Tibial nerve (tissue), 4 donors: ENCODE measurements around the gene RSBN1L. TPM values are rescaled to one million over a fixed set of nuclear protein-coding genes. Genes with fewer than 3 reads are reported as not detected.

ENCODE experiments used
- DNase-seq, 2 donors: peaks; one replicate each; pipeline ENCODE4 v3.0.0-alpha.2; 2019; ENCODE audit warnings: low spot score in 2 of 2
- H3K27ac ChIP-seq, 4 donors: fragments of 200-600 bp; sonication (generic) in 3 of 4; one replicate each; pipeline ENCODE4 v1.5.1; 2017 to 2019; ENCODE audit warnings: mild to moderate bottlenecking in 1 of 4
- H3K27me3 ChIP-seq, 2 donors: fragments of 200-600 bp; sonication (generic) in 1 of 2; one replicate each; pipeline versions ENCODE4 v1.5.1 to v1.6.0; 2017 to 2019
- H3K36me3 ChIP-seq, 3 donors: fragments of 200-600 bp; sonication (generic); one replicate each; pipeline ENCODE4 v1.5.1; 2018 to 2019
- H3K4me1 ChIP-seq, 4 donors: fragments of 200-600 bp; sonication (generic) in 3 of 4; one replicate each; pipeline ENCODE4 v1.5.1; 2017 to 2019
- H3K4me3 ChIP-seq, 4 donors: fragments of 200-600 bp; sonication (generic) in 3 of 4; one replicate each; pipeline ENCODE4 v1.5.1; 2017 to 2019; ENCODE audit warnings: mild to moderate bottlenecking in 1 of 4, moderate library complexity in 1 of 4
- H3K9me3 ChIP-seq, 4 donors: fragments of 200-600 bp; sonication (generic) in 3 of 4; one replicate each; pipeline ENCODE4 v1.5.1; 2017 to 2019
- CTCF ChIP-seq, 5 experiments: fragments of 200-600 bp in 3 of 5; fragments of 450-650 bp in 2 of 5; sonication (generic) in 3 of 5; IDR thresholded peaks; one replicate each; pipeline ENCODE4 v1.5.1; 2016 to 2019; ENCODE audit warnings: antibody characterized with exemption in 5 of 5, mild to moderate bottlenecking in 3 of 5, moderate library complexity in 2 of 5
- EP300 ChIP-seq, 2 donors: sonication (generic); formaldehyde crosslinking; IDR thresholded peaks; one replicate each; pipeline ENCODE4 v1.6.1; 2017; ENCODE audit warnings: antibody characterized with exemption in 2 of 2, mild to moderate bottlenecking in 1 of 2
- POLR2A ChIP-seq, 2 donors: fragments of 450-650 bp; IDR thresholded peaks; one replicate each; pipeline ENCODE4 v1.6.1; 2017; ENCODE audit warnings: antibody characterized with exemption in 2 of 2, mild to moderate bottlenecking in 2 of 2, moderate library complexity in 2 of 2
- WGBS, 2 donors: methylation state at CpG; one replicate each; pipeline ENCODE4 v1.1.5; 2018; 5-methylcytosine and 5-hydroxymethylcytosine counted together
- total RNA-seq, 4 donors: library from RNA; depleted of rRNA; stranded (reverse); fragments of >200 nt; gene quantifications; one replicate each; pipeline ENCODE4 v1.1.0, GENCODE V29; 2016

RSBN1L gene
- total RNA-seq, 4 donors from 2014 or later, result 15.6 to 33.9 (median 29.1) TPM

DNA sequence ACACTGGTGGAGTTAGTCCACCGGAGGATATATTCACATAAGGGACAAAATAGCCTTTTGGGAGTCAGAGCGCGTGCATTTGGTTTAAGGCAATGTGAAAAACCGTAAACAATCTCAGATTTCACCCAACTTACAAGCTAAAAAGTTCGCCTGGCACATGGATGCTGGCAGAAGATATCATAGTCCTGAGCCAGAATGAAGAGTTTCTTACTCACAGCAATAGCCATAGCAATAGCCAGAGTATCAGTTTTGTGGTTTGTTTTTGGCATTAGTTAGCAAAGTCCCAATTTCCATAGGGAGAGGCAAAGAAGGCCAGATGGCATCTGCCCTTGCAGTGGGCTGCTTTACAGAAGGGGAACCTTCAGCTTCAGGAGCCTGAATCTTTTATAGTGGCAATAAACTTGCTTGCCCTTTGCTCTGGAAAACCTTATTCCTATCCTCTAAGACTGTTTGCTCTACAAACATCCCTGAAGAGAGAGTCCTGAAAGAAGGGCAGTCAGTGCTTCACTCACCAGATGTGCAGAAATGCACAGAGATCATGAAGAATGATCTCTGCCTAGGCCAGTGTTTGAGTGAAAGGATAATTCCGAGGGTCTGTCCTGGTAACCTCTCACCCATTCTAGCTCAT, 28.7 kb upstream of the RSBN1L start:
- H3K27me3 ChIP-seq, result no peaks in the 10 kb centered on the region
- 75 to 76% methylated on average over 6 of the region's 6 CpGs for WGBS, 2 donors
- no peak overlapping the region for H3K27ac ChIP-seq
- TF ChIP-seq EP300 (IDR thresholded peaks at IDR 0.05), result no peak
- no peak for TF ChIP-seq POLR2A (IDR thresholded peaks at IDR 0.05)
- TF ChIP-seq CTCF (IDR thresholded peaks at IDR 0.05), result no peak
- H3K36me3 ChIP-seq, result peaks cover 0 to 40% (median 0%) of the 10 kb centered on the region in 3 donors
- H3K4me1 ChIP-seq, result peaks cover 0 to 7% (median 0%) of the 10 kb centered on the region in 4 donors
- H3K4me3 ChIP-seq, result no peak overlapping the region
- no peaks in the 10 kb centered on the region for H3K9me3 ChIP-seq
- no peak for DNase-seq

- DNase-seq, result no peak
- Histone ChIP-seq H3K36me3 (peaks cover 0 to 6% (median 0%) of the 10 kb centered on the region in 3 donors), H3K9me3 (no peaks in the 10 kb centered on the region), H3K4me3 (no peak overlapping the region), H3K27ac (no peak overlapping the region), H3K4me1 (no peaks in the 10 kb centered on the region), H3K27me3 (no peaks in the 10 kb centered on the region)
- no peak for TF ChIP-seq EP300 (IDR thresholded peaks at IDR 0.05)
- TF ChIP-seq POLR2A (IDR thresholded peaks at IDR 0.05), result no peak
- no peak for TF ChIP-seq CTCF (IDR thresholded peaks at IDR 0.05)
- 84 to 85% methylated on average over 5 of the region's 5 CpGs for WGBS, 2 donors
Observed at GRCh38 chr7:77674878-77675277, 21.4 kb upstream of the RSBN1L start.

GRCh38 chr7:77679608-77680007, 16.7 kb upstream of the RSBN1L start:
- Histone ChIP-seq H3K4me3 (no peak overlapping the region), H3K36me3 (peaks cover 0 to 20% (median 0%) of the 10 kb centered on the region in 3 donors), H3K27me3 (no peaks in the 10 kb centered on the region), H3K27ac (no peak overlapping the region), H3K4me1 (peaks cover 0 to 9% (median 7%) of the 10 kb centered on the region in 4 donors), H3K9me3 (no peaks in the 10 kb centered on the region)
- DNase-seq, result no peak
- TF ChIP-seq POLR2A (IDR thresholded peaks at IDR 0.05), result no peak
- TF ChIP-seq EP300 (IDR thresholded peaks at IDR 0.05), result no peak
- no peak for TF ChIP-seq CTCF (IDR thresholded peaks at IDR 0.05)

DNA sequence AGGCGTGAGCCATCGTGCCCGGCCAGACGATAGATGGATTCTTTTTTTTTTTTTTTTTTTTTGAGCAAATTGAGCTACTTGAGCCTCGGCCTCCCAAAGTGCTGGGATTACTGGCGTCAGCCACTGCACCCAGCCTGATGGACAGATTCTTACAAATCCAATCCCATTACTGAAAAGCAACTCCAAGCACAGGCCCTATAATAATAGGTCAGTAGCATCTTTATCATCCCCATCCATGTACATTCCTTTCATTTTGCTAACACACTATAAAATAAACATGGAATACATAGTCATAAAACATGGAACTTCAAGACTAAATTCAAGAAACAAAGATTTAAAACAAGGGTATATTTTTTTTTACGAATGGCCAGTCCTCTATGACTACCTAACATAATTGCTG, 16.0 kb upstream of the RSBN1L start:
- 93 to 97% methylated on average over 7 of the region's 7 CpGs for WGBS, 2 donors
- Histone ChIP-seq H3K9me3 (no peaks in the 10 kb centered on the region), H3K4me3 (no peak overlapping the region), H3K27ac (no peak overlapping the region), H3K27me3 (no peaks in the 10 kb centered on the region), H3K36me3 (peaks cover 0 to 20% (median 0%) of the 10 kb centered on the region in 3 donors), H3K4me1 (peaks cover 0 to 15% (median 12%) of the 10 kb centered on the region in 4 donors)
- TF ChIP-seq EP300 (IDR thresholded peaks at IDR 0.05) (no peak), POLR2A (IDR thresholded peaks at IDR 0.05) (no peak), CTCF (IDR thresholded peaks at IDR 0.05) (no peak)
- no peak for DNase-seq

DNA sequence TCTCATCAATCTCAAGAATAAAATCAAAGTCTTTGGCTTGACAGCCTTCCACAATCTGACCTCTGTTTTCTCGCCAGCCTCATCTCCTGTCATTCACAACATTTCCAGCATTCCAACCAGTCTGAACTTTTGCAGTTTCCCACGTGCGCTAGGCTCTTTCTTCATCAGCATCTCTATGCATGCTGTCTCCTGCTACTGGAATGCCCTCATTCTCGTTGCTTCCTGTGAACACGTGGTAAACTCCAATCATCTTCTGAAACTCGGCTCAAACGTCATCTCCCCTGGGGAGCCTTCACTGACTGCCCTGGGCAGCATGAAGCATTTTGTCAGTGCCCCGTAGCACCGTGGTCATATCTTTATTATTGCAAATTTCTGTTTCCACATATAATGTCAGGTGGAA, 12.2 kb upstream of the RSBN1L start:
- 23 to 30% methylated on average over 9 of the region's 9 CpGs for WGBS, 2 donors
- no peaks in the 10 kb centered on the region for H3K9me3 ChIP-seq
- no peak overlapping the region for H3K4me3 ChIP-seq
- TF ChIP-seq POLR2A (IDR thresholded peaks at IDR 0.05) (no peak), CTCF (IDR thresholded peaks at IDR 0.05) (no peak), EP300 (IDR thresholded peaks at IDR 0.05) (peak in 1 of 2 donors; percentile 40)
- H3K36me3 ChIP-seq, result peaks cover 0 to 33% (median 0%) of the 10 kb centered on the region in 3 donors
- H3K27me3 ChIP-seq, result no peaks in the 10 kb centered on the region
- peak overlapping the region in 2 of 4 donors; percentile 62 to 68 for H3K27ac ChIP-seq
- peak; percentile 35 to 78 for DNase-seq
- peaks cover 6 to 36% (median 25%) of the 10 kb centered on the region in 4 donors for H3K4me1 ChIP-seq
